ENCODE measurements around the gene OR6K3.

OR6K3 gene, protein sequence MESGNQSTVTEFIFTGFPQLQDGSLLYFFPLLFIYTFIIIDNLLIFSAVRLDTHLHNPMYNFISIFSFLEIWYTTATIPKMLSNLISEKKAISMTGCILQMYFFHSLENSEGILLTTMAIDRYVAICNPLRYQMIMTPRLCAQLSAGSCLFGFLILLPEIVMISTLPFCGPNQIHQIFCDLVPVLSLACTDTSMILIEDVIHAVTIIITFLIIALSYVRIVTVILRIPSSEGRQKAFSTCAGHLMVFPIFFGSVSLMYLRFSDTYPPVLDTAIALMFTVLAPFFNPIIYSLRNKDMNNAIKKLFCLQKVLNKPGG

DNA sequence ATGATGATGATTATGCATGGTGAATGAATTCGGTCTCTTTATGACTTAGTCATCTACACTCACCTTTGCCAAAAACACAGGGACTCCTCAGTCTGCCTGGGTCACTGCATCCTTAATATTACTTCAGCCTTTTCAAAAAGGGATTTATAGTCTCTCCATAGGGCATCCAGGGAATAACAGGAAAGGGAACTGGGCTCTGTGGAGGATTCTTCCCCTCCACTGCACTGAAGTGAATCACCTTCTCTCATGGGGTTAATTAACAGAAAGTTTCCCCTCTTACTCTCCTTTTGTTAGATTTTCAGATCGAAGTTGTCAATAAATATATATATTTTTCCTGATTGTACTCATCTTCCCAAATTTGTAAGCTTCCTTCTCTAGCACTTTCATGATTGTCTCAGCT, at the start of gene OR6K3:
Gene OR6K3, minus strand, starts transcription at position 101 of the 400 bp plus-strand sequence. CDS start 2,605 bp downstream, outside the sequence.
- Histone ChIP-seq H3K9ac (ENCODE audit: low read length) (no peak within 1 kb of the TSS), H3F3A (ENCODE audit: insufficient read depth, low read length) (no peaks in the 10 kb centered on the region), H3K4me3 (ENCODE audit: low read depth, low read length, poor library complexity, severe bottlenecking) (no peak within 1 kb of the TSS), H3K36me3 (ENCODE audit: insufficient read depth, low read length) (no peaks in the 10 kb centered on the region), H3K27me3 (ENCODE audit: insufficient read depth, low read length) (no peaks in the 10 kb centered on the region), H4K20me1 (ENCODE audit: insufficient read depth, low read length) (no peaks in the 10 kb centered on the region), H3K79me2 (ENCODE audit: insufficient read depth, low read length) (no peaks in the 10 kb centered on the region), H3K4me1 (ENCODE audit: insufficient read depth, low read length, severe bottlenecking) (no peaks in the 10 kb centered on the region), H3K27ac (ENCODE audit: low read depth, low read length, poor library complexity, severe bottlenecking) (no peak within 1 kb of the TSS), H3K9me3 (ENCODE audit: low read length) (no peaks in the 10 kb centered on the region), H2AFZ (ENCODE audit: low read length) (no peak within 1 kb of the TSS), H3K9me2 (ENCODE audit: low read depth, low read length) (no peaks in the 10 kb centered on the region), H3K4me2 (ENCODE audit: low read length) (no peak within 1 kb of the TSS)
- TF ChIP-seq EZH2 (IDR thresholded peaks at IDR 0.05; ENCODE audit: borderline replicate concordance, low read length), result no peak
- TF ChIP-seq, protein P1, sequence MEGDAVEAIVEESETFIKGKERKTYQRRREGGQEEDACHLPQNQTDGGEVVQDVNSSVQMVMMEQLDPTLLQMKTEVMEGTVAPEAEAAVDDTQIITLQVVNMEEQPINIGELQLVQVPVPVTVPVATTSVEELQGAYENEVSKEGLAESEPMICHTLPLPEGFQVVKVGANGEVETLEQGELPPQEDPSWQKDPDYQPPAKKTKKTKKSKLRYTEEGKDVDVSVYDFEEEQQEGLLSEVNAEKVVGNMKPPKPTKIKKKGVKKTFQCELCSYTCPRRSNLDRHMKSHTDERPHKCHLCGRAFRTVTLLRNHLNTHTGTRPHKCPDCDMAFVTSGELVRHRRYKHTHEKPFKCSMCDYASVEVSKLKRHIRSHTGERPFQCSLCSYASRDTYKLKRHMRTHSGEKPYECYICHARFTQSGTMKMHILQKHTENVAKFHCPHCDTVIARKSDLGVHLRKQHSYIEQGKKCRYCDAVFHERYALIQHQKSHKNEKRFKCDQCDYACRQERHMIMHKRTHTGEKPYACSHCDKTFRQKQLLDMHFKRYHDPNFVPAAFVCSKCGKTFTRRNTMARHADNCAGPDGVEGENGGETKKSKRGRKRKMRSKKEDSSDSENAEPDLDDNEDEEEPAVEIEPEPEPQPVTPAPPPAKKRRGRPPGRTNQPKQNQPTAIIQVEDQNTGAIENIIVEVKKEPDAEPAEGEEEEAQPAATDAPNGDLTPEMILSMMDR (IDR thresholded peaks at IDR 0.05; ENCODE audit: low read length), result no peak

DNA sequence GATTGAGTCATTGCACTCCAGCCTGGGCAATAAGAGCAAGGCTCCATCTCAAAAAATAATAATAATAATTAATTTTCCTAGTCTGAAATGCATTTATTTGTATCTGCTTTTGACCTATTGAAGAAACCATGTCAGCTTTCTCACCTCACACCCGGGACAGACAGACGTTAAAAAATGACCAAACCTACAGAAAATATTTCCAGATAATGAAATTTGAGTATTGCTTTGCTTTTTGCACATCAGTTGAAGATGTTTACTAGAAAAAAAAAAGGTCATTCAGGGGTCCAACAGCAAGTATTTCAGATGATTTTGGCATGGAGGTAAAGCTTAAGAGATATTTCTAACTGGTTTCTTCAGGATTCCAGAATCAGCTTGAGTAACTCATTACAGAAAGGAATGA, 33.9 kb upstream of the OR6K3 start, which contains the start of gene OR6K6:
Gene OR6K6, plus strand, starts transcription at position 301 of the 400 bp plus-strand sequence. CDS start 168 bp downstream, outside the sequence.
- no peaks in the 10 kb centered on the region for H3F3A ChIP-seq (ENCODE audit: insufficient read depth, low read length)
- H3K9ac ChIP-seq (ENCODE audit: low read length), result no peak within 1 kb of the TSS
- no peaks in the 10 kb centered on the region for H3K4me1 ChIP-seq (ENCODE audit: insufficient read depth, low read length, severe bottlenecking)
- no peak within 1 kb of the TSS for H2AFZ ChIP-seq (ENCODE audit: low read length)
- H3K9me2 ChIP-seq (ENCODE audit: low read depth, low read length), result no peaks in the 10 kb centered on the region
- TF ChIP-seq, protein P1 (IDR thresholded peaks at IDR 0.05; ENCODE audit: low read length), result no peak
- TF ChIP-seq EZH2 (IDR thresholded peaks at IDR 0.05; ENCODE audit: borderline replicate concordance, low read length), result no peak
- no peak within 1 kb of the TSS for H3K4me3 ChIP-seq (ENCODE audit: low read depth, low read length, poor library complexity, severe bottlenecking)
- H4K20me1 ChIP-seq (ENCODE audit: insufficient read depth, low read length), result no peaks in the 10 kb centered on the region
- no peaks in the 10 kb centered on the region for H3K27me3 ChIP-seq (ENCODE audit: insufficient read depth, low read length)
- H3K36me3 ChIP-seq (ENCODE audit: insufficient read depth, low read length), result no peaks in the 10 kb centered on the region
- no peaks in the 10 kb centered on the region for H3K79me2 ChIP-seq (ENCODE audit: insufficient read depth, low read length)
- H3K9me3 ChIP-seq (ENCODE audit: low read length), result no peaks in the 10 kb centered on the region
- H3K4me2 ChIP-seq (ENCODE audit: low read length), result no peak within 1 kb of the TSS
- H3K27ac ChIP-seq (ENCODE audit: low read depth, low read length, poor library complexity, severe bottlenecking), result no peak within 1 kb of the TSS

DNA sequence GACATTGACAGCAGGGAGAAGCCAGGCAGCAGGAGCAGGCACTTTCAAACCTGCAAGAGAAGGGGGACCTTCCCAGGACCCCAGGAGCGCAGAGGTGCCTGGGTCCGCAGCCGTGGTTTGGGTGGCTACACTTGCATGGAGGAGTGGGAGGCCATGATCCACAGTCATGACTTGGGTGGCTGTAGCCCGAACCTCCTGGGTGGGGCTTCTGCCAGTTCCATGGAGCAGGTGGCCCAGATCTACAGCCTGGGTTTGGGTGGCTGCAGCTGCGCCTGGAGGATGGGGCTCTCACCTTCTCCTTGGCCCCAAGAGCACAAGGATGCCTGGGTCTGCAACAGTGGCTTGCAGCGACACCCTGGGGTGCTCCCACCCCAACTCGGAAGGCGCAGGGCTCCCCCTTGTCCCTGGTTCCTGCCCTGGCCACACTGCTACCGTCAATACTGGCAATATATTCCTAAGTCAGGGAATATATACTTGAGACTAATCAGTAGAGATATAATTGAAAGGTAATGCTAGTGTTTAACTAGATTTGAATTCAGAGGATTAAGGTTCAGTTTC, 31.7 kb upstream of the OR6K3 start:
- no peaks in the 10 kb centered on the region for H3K9me2 ChIP-seq (ENCODE audit: low read depth, low read length)
- no peak for TF ChIP-seq EZH2 (IDR thresholded peaks at IDR 0.05; ENCODE audit: borderline replicate concordance, low read length)
- TF ChIP-seq, protein P1 (IDR thresholded peaks at IDR 0.05; ENCODE audit: low read length), result no peak
- H3K27ac ChIP-seq (ENCODE audit: low read depth, low read length, poor library complexity, severe bottlenecking), result no peak overlapping the region
- H3K4me1 ChIP-seq (ENCODE audit: insufficient read depth, low read length, severe bottlenecking), result no peaks in the 10 kb centered on the region
- H3K36me3 ChIP-seq (ENCODE audit: insufficient read depth, low read length), result no peaks in the 10 kb centered on the region
- H3K4me2 ChIP-seq (ENCODE audit: low read length), result no peak overlapping the region
- H3K9me3 ChIP-seq (ENCODE audit: low read length), result no peaks in the 10 kb centered on the region
- H4K20me1 ChIP-seq (ENCODE audit: insufficient read depth, low read length), result no peaks in the 10 kb centered on the region
- no peak overlapping the region for H2AFZ ChIP-seq (ENCODE audit: low read length)
- H3K4me3 ChIP-seq (ENCODE audit: low read depth, low read length, poor library complexity, severe bottlenecking), result no peak overlapping the region
- H3K79me2 ChIP-seq (ENCODE audit: insufficient read depth, low read length), result no peaks in the 10 kb centered on the region
- H3F3A ChIP-seq (ENCODE audit: insufficient read depth, low read length), result no peaks in the 10 kb centered on the region
- no peak overlapping the region for H3K9ac ChIP-seq (ENCODE audit: low read length)
- no peaks in the 10 kb centered on the region for H3K27me3 ChIP-seq (ENCODE audit: insufficient read depth, low read length)
